ENCODE measurements around the gene DOK4.

DNA sequence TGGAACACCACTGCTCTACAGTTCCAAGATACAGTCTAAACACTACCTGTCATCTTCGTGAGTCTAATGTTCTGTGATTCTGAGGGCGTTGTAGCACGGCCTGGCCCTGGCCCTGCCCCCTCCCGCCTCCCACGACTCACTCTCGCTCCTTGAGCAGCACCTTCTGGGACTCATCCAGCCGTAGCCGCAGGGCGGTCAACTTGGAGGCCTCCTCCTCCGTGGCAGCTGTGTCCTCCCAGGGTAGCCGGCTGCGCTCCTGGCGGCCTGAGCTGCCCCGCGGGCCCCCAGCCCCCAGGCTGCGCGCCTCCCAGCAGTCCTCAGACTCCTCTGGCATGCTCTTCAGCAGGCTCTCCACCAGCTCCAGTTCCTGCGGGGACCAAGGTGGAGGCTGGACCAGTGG is 39.5 kb upstream of the DOK4 start:
- TF ChIP-seq EZH2 (IDR thresholded peaks at IDR 0.05; ENCODE audit: borderline replicate concordance, low read depth, low read length, severe bottlenecking) (no peak), POLR2A (IDR thresholded peaks at IDR 0.05; ENCODE audit: low read depth, low read length) (no peak), FOS (IDR thresholded peaks at IDR 0.05; ENCODE audit: borderline replicate concordance, insufficient read depth, low read length) (no peak)
- TF ChIP-seq, protein P1, sequence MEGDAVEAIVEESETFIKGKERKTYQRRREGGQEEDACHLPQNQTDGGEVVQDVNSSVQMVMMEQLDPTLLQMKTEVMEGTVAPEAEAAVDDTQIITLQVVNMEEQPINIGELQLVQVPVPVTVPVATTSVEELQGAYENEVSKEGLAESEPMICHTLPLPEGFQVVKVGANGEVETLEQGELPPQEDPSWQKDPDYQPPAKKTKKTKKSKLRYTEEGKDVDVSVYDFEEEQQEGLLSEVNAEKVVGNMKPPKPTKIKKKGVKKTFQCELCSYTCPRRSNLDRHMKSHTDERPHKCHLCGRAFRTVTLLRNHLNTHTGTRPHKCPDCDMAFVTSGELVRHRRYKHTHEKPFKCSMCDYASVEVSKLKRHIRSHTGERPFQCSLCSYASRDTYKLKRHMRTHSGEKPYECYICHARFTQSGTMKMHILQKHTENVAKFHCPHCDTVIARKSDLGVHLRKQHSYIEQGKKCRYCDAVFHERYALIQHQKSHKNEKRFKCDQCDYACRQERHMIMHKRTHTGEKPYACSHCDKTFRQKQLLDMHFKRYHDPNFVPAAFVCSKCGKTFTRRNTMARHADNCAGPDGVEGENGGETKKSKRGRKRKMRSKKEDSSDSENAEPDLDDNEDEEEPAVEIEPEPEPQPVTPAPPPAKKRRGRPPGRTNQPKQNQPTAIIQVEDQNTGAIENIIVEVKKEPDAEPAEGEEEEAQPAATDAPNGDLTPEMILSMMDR (IDR thresholded peaks at IDR 0.05; ENCODE audit: extremely low read depth in 1 of 2, insufficient read depth in 1 of 2, low read depth in 1 of 2, low read length in 2 of 2) = no peak
- TF ChIP-seq, protein P2, sequence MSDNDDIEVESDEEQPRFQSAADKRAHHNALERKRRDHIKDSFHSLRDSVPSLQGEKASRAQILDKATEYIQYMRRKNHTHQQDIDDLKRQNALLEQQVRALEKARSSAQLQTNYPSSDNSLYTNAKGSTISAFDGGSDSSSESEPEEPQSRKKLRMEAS (IDR thresholded peaks at IDR 0.05; ENCODE audit: insufficient read depth, insufficient read length) = no peak

Data from endothelial cell of umbilical vein (primary cell).